A549 (cell line): ENCODE results near the gene C2orf68. TPM values are rescaled to one million over a fixed set of nuclear protein-coding genes. Genes with fewer than 3 reads are reported as not detected.
"Not testable (repeated sequence)": the region's sequence is repeated elsewhere in the genome, so short reads cannot be mapped to it uniquely, and the experiment has no call there.

Experiments
- ATAC-seq, 2 experiments: fragments of 200-7000 bp in 1 of 2; fragments of >200 bp in 1 of 2; cut with Nextera tagmentation in 1 of 2; cut with Tn5 transposase in 1 of 2; 3 replicates each; pipeline versions ENCODE4 v1.8.0 to v1.9.1; 2018 to 2020; ENCODE audit warnings: mild to moderate bottlenecking in 1 of 2, moderate library complexity in 1 of 2
- CTCF ChIA-PET: fragments of 300-600 bp; sonication (Branson Sonifier 250); formaldehyde crosslinking; extraction: SDS; loops from one replicate; lab custom pipeline; 2021; ENCODE audit warnings: antibody characterized with exemption, inconsistent platforms; lab: Yijun Ruan, JAX
- POLR2A ChIA-PET: fragments of 350-600 bp; formaldehyde crosslinking; extraction: SDS; loops from one replicate; lab custom pipeline; 2021; ENCODE audit warnings: antibody characterized with exemption, inconsistent platforms; lab: Yijun Ruan, JAX
- DNase-seq, 2 experiments: peaks; one replicate each; pipeline versions ENCODE4 v3.0.0 to v3.0.0-alpha.2; 2011 to 2016; ENCODE audit warnings: low read depth in 1 of 2, low spot score in 1 of 2
- FAIRE-seq: peaks from 2 replicates; lab custom pipeline; 2011; peaks lifted over from hg19 to GRCh38; lab: Jason Lieb, UNC
- H3K27ac ChIP-seq, 2 experiments: fragments of >200 bp; sonication (Bioruptor Twin); formaldehyde crosslinking; 3 replicates each; pipeline ENCODE4 v1.5.1; 2016 to 2017
- H3K4me1 ChIP-seq: fragments of >200 bp; sonication (Bioruptor Twin); formaldehyde crosslinking; 3 replicates; pipeline ENCODE4 v1.6.1; 2016
- H3K4me2 ChIP-seq: fragments of >200 bp; sonication (Bioruptor Twin); formaldehyde crosslinking; 3 replicates; pipeline ENCODE4 v1.6.1; 2016
- H3K4me3 ChIP-seq: fragments of >200 bp; sonication (Bioruptor Twin); formaldehyde crosslinking; 3 replicates; pipeline ENCODE4 v1.5.1; 2016
- H3K9me3 ChIP-seq: fragments of >200 bp; sonication (Bioruptor Twin); formaldehyde crosslinking; 3 replicates; pipeline ENCODE4 v1.6.1; 2016
- CBX2 ChIP-seq: fragments of 200-600 bp; sonication (generic); IDR thresholded peaks from 2 replicates; pipeline ENCODE4 v1.6.1; 2016; ENCODE audit warnings: low read depth, mild to moderate bottlenecking, borderline replicate concordance
- EHF ChIP-seq: fragments of 250-450 bp; sonication (Bioruptor Pico); IDR thresholded peaks from 2 replicates; pipeline ENCODE4 v1.5.0; 2020; ENCODE audit warnings: mild to moderate bottlenecking
- ESRRA ChIP-seq: fragments of 150-350 bp; IDR thresholded peaks from 2 replicates; pipeline ENCODE4 v1.6.1; 2014; ENCODE audit warnings: mild to moderate bottlenecking, low read length, borderline replicate concordance
- FOXS1 ChIP-seq: fragments of 250-450 bp; sonication (Bioruptor Pico); IDR thresholded peaks from 2 replicates; pipeline ENCODE4 v1.5.0; 2020; ENCODE audit warnings: mild to moderate bottlenecking, moderate library complexity
- HDAC2 ChIP-seq: fragments of 200-600 bp; sonication (generic); IDR thresholded peaks from 2 replicates; pipeline ENCODE4 v1.6.1; 2016
- HEYL ChIP-seq: fragments of 250-450 bp; sonication (Bioruptor Pico); IDR thresholded peaks from 2 replicates; pipeline ENCODE4 v1.8.0; 2021; ENCODE audit warnings: mild to moderate bottlenecking, moderate library complexity
- HOXB13 ChIP-seq: fragments of 250-450 bp; sonication (Bioruptor Pico); IDR thresholded peaks from 2 replicates; pipeline ENCODE4 v1.5.0; 2020; ENCODE audit warnings: low read depth, mild to moderate bottlenecking, moderate library complexity
- JUNB ChIP-seq: fragments of >200 bp; sonication (Bioruptor Twin); formaldehyde crosslinking; IDR thresholded peaks from 2 replicates; pipeline ENCODE4 v1.6.1; 2016
- KDM5A ChIP-seq: fragments of 200-600 bp; sonication (generic); IDR thresholded peaks from 2 replicates; pipeline ENCODE4 v1.6.1; 2016; ENCODE audit warnings: antibody characterized with exemption, mild to moderate bottlenecking
- MAZ ChIP-seq: fragments of 150-350 bp; IDR thresholded peaks from 2 replicates; pipeline ENCODE4 v1.6.1; 2014; ENCODE audit warnings: antibody characterized with exemption, low read depth, low read length, borderline replicate concordance
- NFE2L2 ChIP-seq: fragments of 150-350 bp; conservative IDR thresholded peaks from 2 replicates; pipeline ENCODE4 v1.6.1; 2014; ENCODE audit warnings: low read length
- NR3C1 ChIP-seq: fragments of >200 bp; sonication (Bioruptor Twin); formaldehyde crosslinking; IDR thresholded peaks from 3 replicates; pipeline ENCODE4 v1.6.1; 2017
- PHF8 ChIP-seq: fragments of 200-600 bp; sonication (generic); IDR thresholded peaks from 2 replicates; pipeline ENCODE4 v1.6.1; 2016; ENCODE audit warnings: low read depth, mild to moderate bottlenecking, antibody characterized with exemption, moderate library complexity, borderline replicate concordance
- RAD21 ChIP-seq, 2 experiments: fragments of >200 bp in 1 of 2; sonication (Bioruptor Twin) in 1 of 2; formaldehyde crosslinking in 1 of 2; IDR thresholded peaks in 1 of 2; conservative IDR thresholded peaks in 1 of 2; 2 replicates in 1 of 2; 3 replicates in 1 of 2; pipeline ENCODE4 v1.6.1; 2012 to 2018; ENCODE audit warnings: inconsistent platforms in 1 of 2
- RARB ChIP-seq: fragments of 250-450 bp; sonication (Bioruptor Pico); IDR thresholded peaks from 2 replicates; pipeline ENCODE4 v1.8.0; 2021; ENCODE audit warnings: mild to moderate bottlenecking, moderate library complexity
- RCOR1 ChIP-seq: fragments of 150-350 bp; IDR thresholded peaks from 2 replicates; pipeline ENCODE4 v1.6.1; 2014; ENCODE audit warnings: antibody characterized with exemption, low read length, low read depth
- ZC3H11A ChIP-seq: fragments of 450-650 bp; IDR thresholded peaks from 2 replicates; pipeline ENCODE4 v1.6.1; 2014; ENCODE audit warnings: antibody characterized with exemption, mild to moderate bottlenecking
- ZNF302 ChIP-seq: fragments of 250-450 bp; sonication (Bioruptor Pico); IDR thresholded peaks from 2 replicates; pipeline ENCODE4 v1.9.0; 2021; ENCODE audit warnings: inconsistent platforms, mild to moderate bottlenecking, moderate library complexity
- ZSCAN20 ChIP-seq: fragments of 250-450 bp; sonication (Bioruptor Pico); IDR thresholded peaks from 2 replicates; pipeline ENCODE4 v1.8.0; 2022; ENCODE audit warnings: mild to moderate bottlenecking, moderate library complexity
- WGBS: methylation state at CpG from one replicate; pipeline ENCODE4 v1.1.6; 2017; ENCODE audit errors: missing lambda C conversion rate; 5-methylcytosine and 5-hydroxymethylcytosine counted together
- polyA plus RNA-seq, 4 experiments: library from polyadenylated mRNA; depleted of rRNA in 3 of 4; stranded (reverse); fragments of >200 nt; fragmentation: RNase III in 1 of 4; extraction: RNeasy Plus Mini Kit Qiagen cat#74134 plus additional on column Dnase treatment in 1 of 4; gene quantifications; 2 replicates in 3 of 4; 3 replicates in 1 of 4; pipeline ENCODE4 v1.2.3, GENCODE V29; 2011 to 2017
- TF ChIP-seq, protein P1 (sequence below): fragments of 150-350 bp; IDR thresholded peaks from 2 replicates; pipeline ENCODE4 v1.6.1; 2014; ENCODE audit warnings: low read depth, mild to moderate bottlenecking, low read length
- TF ChIP-seq, protein P2 (sequence below): fragments of >200 bp; sonication (Bioruptor Twin); formaldehyde crosslinking; IDR thresholded peaks from 3 replicates; pipeline ENCODE4 v1.5.1; 2016
- TF ChIP-seq, protein P3 (sequence below): fragments of >200 bp; sonication (Bioruptor Twin); formaldehyde crosslinking; IDR thresholded peaks from 2 replicates; pipeline ENCODE4 v1.6.1; 2016

C2orf68 gene
- polyA plus RNA-seq, 2 of the 4 experiments (the other 2 are of a cell fraction) = 25.9 to 48.3 TPM

DNA sequence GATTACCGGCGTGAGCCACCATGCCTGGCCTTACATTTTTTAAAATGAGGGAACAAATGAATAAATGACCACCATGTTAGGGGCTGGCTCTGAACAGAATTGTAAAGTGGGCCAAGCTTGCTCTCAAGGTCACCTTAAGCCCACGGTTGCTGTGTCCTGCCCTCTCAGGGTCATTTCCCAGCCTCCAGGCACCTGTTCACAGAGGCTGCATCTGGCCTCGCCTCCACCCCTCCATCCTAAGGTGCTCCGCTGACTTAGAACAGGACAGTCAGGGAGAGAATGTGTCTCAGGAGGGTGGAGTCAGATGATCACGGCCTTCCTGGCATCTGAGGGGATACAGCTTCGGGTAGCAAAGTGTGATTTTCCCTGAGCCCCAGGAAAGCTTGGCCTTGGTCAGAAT, 48.9 kb upstream of the C2orf68 start:
- POLR2A ChIA-PET = no interaction called here

DNA sequence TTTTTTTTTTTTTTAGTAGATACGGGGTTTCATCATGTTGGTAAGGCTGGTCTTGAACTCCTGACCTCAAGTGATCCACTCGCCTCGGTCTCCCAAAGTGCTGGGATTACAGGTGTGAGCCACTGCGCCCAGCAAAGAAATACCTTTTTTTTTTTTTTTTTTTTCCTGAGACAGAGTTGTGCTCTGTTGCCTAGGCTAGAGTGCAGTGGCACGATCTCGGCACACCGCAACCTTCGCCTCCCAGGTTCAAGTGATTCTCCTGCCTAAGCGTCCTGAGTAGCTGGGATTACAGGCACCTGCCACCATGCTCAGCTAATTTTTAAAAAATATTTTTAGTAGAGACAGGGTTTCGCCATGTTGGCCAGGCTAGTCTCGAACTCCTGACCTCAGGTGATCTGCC, 48.4 kb upstream of the C2orf68 start:
- POLR2A ChIA-PET, ATAC-seq, H3K4me3 ChIP-seq, DNase-seq, H3K27ac ChIP-seq, H3K4me2 ChIP-seq, H3K9me3 ChIP-seq, FAIRE-seq: not testable (repeated sequence)
- WGBS = 92% methylated on average over 11 of the region's 11 CpGs
- H3K4me1 ChIP-seq = peaks cover 32% of the 10 kb centered on the region
- CTCF ChIA-PET = interaction anchor here (0.6 to 10.5 kb wide), 10 partner anchors 9 to 126 kb away, joined by 3 to 73 read pairs (median 4); no protein-coding TSS in a partner anchor

More for the DNA sequence above, 48.9 kb upstream of the C2orf68 start:
- FAIRE-seq (no peak), DNase-seq (no peak), ATAC-seq (no peak)
- H3K4me1 ChIP-seq = peaks cover 28% of the 10 kb centered on the region
- WGBS = 88% methylated on average over 7 of the region's 7 CpGs
- CTCF ChIA-PET = interaction anchor here (0.6 to 10.5 kb wide), 14 partner anchors 8 to 732 kb away, joined by 3 to 73 read pairs (median 4); partner anchors contain the start of gene GNLY
- no peaks in the 10 kb centered on the region for H3K9me3 ChIP-seq
- TF ChIP-seq, protein P1, sequence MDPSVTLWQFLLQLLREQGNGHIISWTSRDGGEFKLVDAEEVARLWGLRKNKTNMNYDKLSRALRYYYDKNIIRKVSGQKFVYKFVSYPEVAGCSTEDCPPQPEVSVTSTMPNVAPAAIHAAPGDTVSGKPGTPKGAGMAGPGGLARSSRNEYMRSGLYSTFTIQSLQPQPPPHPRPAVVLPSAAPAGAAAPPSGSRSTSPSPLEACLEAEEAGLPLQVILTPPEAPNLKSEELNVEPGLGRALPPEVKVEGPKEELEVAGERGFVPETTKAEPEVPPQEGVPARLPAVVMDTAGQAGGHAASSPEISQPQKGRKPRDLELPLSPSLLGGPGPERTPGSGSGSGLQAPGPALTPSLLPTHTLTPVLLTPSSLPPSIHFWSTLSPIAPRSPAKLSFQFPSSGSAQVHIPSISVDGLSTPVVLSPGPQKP = no peak
- TF ChIP-seq NFE2L2 = no peak
- no peak for TF ChIP-seq KDM5A
- no peak for TF ChIP-seq RCOR1
- TF ChIP-seq CBX2 = no peak
- TF ChIP-seq RAD21 (conservative IDR thresholded peaks at IDR 0.05 in 1 of 2, IDR thresholded peaks at IDR 0.05 in 1 of 2) = no peak
- TF ChIP-seq HEYL (CRISPR knock-in tag) = no peak
- TF ChIP-seq RARB (CRISPR knock-in tag) = no peak
- TF ChIP-seq ZC3H11A = no peak
- no peak for TF ChIP-seq PHF8
- TF ChIP-seq HOXB13 (CRISPR knock-in tag) = no peak
- TF ChIP-seq, protein P2, sequence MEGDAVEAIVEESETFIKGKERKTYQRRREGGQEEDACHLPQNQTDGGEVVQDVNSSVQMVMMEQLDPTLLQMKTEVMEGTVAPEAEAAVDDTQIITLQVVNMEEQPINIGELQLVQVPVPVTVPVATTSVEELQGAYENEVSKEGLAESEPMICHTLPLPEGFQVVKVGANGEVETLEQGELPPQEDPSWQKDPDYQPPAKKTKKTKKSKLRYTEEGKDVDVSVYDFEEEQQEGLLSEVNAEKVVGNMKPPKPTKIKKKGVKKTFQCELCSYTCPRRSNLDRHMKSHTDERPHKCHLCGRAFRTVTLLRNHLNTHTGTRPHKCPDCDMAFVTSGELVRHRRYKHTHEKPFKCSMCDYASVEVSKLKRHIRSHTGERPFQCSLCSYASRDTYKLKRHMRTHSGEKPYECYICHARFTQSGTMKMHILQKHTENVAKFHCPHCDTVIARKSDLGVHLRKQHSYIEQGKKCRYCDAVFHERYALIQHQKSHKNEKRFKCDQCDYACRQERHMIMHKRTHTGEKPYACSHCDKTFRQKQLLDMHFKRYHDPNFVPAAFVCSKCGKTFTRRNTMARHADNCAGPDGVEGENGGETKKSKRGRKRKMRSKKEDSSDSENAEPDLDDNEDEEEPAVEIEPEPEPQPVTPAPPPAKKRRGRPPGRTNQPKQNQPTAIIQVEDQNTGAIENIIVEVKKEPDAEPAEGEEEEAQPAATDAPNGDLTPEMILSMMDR = no peak
- TF ChIP-seq NR3C1 = no peak
- no peak for TF ChIP-seq JUNB
- TF ChIP-seq, protein P3, sequence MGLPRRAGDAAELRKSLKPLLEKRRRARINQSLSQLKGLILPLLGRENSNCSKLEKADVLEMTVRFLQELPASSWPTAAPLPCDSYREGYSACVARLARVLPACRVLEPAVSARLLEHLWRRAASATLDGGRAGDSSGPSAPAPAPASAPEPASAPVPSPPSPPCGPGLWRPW = no peak
- no peak for TF ChIP-seq ZSCAN20 (CRISPR knock-in tag)
- TF ChIP-seq MAZ = no peak
- no peak for TF ChIP-seq ZNF302
- no peak for TF ChIP-seq EHF
- TF ChIP-seq FOXS1 = no peak
- H3K27ac ChIP-seq = peak overlapping the region in 1 of 2 experiments; percentile 74; a peak in 2 of 6 replicates
- H3K4me2 ChIP-seq = no peak overlapping the region
- no peak overlapping the region for H3K4me3 ChIP-seq

DNA sequence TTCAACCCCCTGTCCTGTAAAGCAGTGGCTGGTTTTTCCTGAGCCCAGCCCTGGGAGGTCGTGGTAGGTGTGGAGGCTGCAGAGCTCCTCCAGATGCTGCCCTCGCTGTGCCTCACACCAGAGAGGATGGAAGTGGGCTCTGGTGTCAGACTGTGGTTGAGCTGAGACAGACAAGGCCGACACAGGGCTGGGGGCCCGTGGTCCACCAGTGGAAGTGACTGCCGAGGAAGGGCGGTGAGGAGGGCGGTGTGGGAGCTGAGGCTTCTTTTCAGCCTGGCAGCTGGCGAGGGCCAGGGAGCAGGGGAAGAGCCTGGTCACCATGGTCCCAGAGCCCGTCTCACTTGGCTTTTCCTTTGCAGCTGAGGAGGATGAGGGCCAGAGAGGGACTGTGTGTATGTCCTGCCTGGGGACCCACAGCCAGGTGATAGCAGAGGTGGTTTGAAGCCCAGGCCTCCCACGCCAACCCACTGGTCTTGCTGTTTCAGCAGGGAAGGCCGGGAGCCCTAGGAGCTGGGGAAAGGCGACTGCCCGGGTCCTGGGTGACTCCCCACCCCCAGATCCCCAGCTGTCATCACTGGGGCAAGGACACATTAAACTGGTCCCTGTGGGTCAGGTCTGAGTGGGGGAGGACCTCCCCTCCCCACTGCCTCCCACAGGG, 47.6 kb upstream of the C2orf68 start:
- no peak overlapping the region for H3K4me3 ChIP-seq
- peaks cover 40% of the 10 kb centered on the region for H3K4me1 ChIP-seq
- no peak overlapping the region for H3K27ac ChIP-seq
- DNase-seq (no peak), ATAC-seq (no peak), FAIRE-seq (no peak)
- H3K9me3 ChIP-seq = no peaks in the 10 kb centered on the region
- CTCF ChIA-PET = interaction anchor here (0.6 to 10.5 kb wide), 11 partner anchors 9 to 421 kb away, joined by 3 to 73 read pairs (median 4); no protein-coding TSS in a partner anchor
- no peak overlapping the region for H3K4me2 ChIP-seq
- POLR2A ChIA-PET = no interaction called here
- TF ChIP-seq RCOR1 (no peak), HDAC2 (no peak), ESRRA (no peak)
- TF ChIP-seq, all 56 proteins: peak for 0
- 91% methylated on average over 12 of the region's 13 CpGs for WGBS

DNA sequence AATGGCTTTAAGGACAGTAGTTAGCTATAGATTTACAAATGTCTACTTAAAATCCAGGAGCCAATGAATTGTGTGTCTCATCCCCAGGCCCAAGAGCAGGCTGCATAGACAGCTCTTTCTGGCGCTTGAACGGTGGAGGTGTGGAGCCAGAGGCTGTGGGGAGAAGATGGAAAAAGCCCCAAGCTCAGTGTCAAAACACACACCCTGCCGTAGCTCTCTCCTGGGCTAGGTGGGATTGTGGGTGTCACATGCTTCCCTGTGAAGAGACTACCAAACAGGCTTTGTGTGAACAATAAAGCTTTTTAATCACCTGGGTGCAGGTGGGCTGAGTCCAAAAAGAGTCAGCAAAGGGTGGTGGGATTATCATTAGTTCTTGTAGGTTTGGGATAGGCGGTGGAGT, 45.5 kb upstream of the C2orf68 start:
- H3K4me3 ChIP-seq, DNase-seq, H3K4me2 ChIP-seq, FAIRE-seq, ATAC-seq, H3K9me3 ChIP-seq: not testable (repeated sequence)
- POLR2A ChIA-PET = interaction anchor here (0.9 kb wide), 1 partner anchor 9 kb away, joined by 4 read pairs; no protein-coding TSS in a partner anchor
- CTCF ChIA-PET = interaction anchor here (0.6 to 10.5 kb wide), 10 partner anchors 8 to 265 kb away, joined by 3 to 73 read pairs (median 6); no protein-coding TSS in a partner anchor
- Histone ChIP-seq H3K27ac (peak overlapping the region in 1 of 2 experiments; percentile 12; a peak in 1 of 6 replicates), H3K4me1 (peaks cover 51% of the 10 kb centered on the region)
- 92% methylated on average over 4 of the region's 4 CpGs for WGBS
